Mucosa of gallbladder (tissue), 1 donor: ENCODE data around the gene NRG3. TPM values are rescaled to one million over a fixed set of nuclear protein-coding genes. Genes with fewer than 3 reads are reported as not detected.
"Not testable (repeated sequence)": the region's sequence is repeated elsewhere in the genome, so short reads cannot be mapped to it uniquely, and the experiment has no call there.

ENCODE experiments used
- DNase-seq: peaks from one replicate; pipeline ENCODE4 v3.0.0-alpha.2; 2020; ENCODE audit warnings: low spot score
- total RNA-seq: library from RNA; stranded (reverse); gene quantifications from one replicate; pipeline ENCODE4 v1.2.1, GENCODE V29; 2021
- donor health status: DM: no; HTN: no; CAD: no.

NRG3 gene
- total RNA-seq, 1 donor from 2014 or later, result 14.6 TPM

DNA sequence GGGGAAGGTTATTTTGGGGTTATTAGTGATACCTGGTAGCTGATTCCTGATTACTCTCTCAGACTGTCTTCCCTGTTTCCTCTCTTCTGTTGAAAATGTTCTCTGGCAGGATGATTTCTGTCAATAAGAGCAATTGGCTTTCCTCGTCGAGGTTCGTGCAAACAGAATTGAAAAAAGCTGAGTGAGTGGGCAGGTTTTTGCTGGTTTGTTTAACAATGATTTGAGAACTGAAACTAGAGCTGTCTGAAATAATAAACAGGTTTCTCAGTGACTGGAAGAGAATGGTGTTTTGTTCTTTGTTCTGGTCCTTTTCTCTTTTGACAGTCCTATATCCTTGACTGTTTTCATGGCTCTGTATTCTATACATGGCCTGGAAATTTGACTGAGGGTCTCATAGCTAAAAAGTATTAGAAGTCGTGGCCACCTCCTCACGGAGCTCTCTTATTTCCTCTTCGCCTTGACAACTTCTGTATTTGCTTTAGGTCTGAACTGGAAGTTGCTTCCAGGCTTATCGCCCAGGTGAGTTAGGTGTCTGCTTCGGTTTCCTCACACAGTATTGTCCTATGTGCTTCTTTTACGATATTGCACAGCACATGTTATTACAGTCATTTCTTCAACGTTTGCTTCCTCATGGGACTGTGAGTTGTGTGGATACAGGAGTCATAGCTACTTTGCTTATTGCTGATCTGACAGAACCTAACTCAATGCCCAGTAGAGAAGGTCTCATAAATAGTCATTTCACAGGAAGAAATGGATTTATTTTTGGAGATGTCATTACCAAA is 403.6 kb downstream of the NRG3 start:
- DNase-seq, result no peak

DNA sequence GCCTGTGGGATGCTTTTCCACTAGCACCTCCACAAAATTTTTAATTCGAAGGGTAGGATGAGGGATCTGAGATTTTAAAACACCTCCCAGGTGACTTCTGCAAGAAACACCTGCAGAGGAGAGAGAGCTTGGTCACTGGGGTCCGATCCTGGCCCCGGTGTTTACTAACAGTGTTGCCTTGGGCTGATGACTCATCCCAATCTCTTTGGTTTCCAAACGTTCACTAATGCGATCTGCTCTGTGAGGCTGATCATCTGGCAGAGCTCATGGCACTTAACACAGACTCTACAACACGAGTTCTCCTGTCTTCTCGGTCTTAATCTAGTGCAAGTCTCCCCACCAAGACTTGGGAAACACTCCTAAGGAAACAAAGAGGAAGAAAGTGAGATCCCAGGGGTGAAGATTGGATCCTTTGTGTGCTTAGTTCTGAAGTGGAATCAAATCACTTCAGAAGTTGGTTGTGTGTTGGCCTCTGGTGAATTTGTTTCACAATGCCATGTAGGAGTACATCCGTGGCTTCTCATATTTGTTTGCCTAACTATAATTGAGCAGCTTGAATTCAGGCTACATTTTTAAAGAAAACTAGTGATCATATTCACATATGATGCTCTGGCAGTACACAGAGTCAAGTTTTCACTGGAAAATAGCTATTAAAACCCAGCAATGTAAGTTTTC is 407.9 kb downstream of the NRG3 start:
- no peak for DNase-seq

DNA sequence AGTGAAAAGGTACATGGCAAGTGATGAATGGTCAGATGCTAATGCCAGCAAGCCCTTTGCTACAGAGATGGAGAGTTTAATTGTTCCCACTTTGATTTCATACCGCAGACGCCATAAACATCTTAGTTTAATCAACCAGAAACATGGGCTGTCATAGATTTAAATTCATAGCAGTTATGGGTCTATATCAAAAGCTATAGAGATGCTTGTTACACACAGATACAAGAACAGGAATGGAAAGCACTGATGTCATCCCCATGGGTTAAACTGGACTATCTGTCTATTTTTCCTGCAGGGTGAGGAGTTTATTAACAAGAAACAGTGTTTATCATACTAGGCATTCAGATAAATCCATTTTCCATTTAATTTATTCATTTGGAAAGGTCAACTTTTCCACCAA is 409.2 kb downstream of the NRG3 start:
- DNase-seq, result no peak

DNA sequence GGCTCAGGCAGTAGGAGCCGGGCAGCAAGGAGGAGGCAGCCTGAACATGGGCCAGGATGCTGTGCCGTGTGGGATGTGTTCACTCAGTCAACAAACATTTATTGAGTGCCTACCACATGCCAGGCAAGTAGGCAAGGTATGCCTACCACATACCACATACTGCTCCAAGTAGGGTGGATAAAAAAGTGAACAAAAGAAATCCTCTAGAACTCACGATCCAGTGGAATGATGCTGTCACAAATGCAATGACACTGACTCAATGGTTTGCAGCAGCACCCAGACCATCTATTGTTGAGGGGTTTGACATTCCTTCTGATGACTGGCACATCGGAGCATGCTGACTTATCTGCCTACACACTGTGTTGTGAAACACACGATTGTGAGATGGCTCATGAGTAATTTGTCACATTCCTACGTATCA is 413.5 kb downstream of the NRG3 start:
- no peak for DNase-seq

DNA sequence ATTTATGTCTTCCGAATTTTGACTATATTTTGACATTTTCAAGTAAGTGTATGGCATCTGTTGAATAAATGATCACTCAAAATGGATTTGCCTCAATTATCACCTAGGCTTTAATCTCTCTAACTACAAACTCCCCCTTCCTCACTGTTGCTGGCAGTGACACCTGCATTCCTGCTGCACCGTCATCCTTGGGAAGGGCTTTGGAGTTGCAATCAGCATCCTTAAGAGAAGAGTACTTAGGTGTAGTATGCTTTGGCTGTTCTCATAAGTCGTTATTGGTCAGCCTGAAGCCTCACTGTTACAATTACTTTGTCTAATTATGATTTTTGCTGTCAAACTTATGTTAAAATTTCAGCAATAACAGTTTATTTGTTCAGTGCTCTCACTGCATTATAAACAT is 415.0 kb downstream of the NRG3 start:
- no peak for DNase-seq

DNA sequence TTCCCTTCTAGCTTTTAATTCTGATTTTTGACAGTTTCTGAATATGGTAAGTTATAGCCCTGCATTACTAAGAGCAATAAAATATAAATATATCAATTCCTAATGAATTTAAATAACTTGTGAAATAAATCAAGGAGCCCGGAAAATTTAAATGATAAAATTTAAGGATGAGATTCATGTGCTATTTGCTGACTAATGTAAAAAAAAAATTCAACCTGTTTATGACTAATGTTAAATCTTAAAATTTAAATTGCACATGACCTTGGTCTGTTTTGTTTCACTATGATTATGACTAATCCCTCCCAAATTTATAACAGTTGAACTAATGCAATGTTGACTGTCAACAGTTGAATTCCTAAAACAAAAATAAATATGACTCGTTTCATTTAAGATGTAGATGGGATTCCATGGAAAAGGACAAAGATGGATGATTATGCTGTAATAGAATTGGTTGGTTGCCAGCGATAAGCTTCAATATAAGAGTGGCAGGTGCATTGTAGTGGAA is 419.9 kb downstream of the NRG3 start:
- no peak for DNase-seq

DNA sequence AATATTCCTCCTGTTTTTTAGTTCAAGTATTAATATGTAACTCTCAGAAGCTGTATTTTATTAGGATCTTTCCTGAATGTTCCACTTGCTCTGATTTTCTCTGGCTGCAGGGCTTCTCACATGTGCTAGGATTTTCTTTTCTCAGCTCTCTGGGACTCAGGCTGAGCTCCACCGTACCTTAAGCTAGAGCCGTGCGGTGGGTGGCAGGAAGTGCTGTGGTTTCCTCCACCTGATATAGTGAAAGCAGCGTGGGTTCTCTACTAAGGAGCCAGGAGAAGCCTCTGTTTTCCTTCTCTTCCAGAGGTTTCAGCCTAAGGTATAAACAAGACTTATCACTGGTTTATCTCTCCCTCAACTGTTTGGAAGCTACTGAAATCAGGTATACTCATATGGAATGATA is 433.6 kb downstream of the NRG3 start:
- no peak for DNase-seq

DNA sequence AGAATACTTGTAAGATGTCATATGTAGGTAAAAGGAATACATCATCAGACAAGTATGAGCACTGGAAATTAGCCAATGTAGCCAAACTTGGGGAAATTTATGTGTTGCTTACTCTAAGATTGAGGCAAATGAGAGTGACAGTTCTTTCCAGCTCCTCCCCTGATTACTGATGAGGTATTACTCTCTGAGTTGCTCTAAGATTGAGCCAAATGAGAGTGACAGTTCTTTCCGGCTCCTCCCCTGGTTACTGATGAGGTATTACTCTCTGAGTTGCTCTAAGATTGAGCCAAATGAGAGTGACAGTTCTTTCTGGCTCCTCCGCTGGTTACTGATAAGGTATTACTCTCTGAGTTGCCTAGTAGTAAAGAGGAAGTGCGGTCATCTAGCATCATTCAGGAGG is 435.8 kb downstream of the NRG3 start:
- DNase-seq, result no peak

DNA sequence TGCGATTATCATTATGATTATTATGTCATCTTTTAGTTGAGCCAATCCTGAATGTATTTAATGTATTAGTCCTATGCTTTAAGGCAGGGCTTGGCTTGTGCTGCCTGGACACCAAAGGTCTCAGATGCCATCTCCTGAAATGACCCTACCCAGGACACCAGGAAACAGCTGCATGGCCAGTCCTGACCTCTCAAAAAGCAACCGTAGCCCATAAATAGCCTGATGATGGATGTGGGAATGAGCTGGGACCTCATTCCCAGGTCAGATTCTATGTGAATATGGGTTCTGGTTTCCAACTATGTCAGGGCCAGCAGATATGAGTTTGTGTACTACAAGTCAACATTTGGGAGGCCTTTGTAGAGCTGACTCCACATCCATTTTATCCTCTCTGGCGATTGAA is 438.4 kb downstream of the NRG3 start:
- no peak for DNase-seq

DNA sequence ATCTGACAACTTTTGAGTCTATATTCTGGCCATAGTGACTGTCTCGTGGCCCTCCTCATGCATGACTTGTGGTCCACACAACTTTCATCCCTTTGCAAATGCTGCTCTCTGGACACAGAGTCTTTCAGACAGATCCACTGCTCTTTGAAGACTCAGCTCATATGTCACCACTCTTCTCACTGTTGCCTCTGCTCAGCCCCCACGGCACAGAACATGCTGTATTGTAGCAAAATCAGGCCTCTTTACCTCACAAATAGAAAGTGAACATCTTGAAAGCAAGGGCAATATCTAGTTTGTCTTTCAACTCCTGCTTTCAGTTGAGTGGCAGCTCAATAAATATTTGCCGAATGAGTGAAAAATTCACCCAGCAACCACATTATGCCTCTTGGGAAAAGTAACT is 443.5 kb downstream of the NRG3 start:
- DNase-seq, result no peak

DNA sequence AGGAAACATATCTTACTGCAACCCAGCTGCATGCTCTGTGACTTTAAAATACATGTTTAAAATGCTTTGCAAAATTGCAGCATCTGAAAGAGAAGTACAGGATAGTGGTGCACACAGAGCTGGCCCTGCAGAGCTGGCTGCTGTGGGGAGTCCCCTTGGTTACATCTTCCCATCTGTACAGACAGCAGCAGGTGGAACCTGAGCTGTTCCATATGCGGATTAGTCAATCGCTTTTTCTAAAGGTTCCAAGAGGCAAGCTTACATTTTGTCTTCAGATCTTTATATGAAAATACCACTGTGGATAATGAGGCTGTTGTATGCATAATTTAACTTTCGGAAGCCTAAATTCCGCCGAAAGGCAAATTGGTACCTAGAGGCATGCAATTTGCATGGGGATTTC is 444.1 kb downstream of the NRG3 start:
- no peak for DNase-seq

DNA sequence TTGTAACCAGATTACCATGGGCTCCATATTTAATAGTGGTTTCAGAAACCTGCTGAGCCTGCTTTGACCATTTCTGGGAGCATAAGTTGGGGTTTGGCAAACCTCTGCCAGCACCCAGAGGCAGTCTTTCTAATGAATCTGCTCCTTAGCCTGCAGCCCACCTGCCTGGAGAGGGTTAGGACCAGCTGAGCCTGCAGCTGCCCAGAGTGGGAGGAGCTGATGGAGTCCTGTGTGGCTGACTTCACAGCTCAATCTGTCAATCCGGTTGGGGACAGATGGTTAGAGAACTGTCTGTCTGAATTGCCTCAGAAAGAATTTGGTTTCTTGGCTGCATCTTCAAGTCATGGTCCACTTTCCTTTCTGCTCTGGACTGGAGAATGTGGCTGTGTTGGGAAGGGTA is 444.6 kb downstream of the NRG3 start:
- no peak for DNase-seq

DNA sequence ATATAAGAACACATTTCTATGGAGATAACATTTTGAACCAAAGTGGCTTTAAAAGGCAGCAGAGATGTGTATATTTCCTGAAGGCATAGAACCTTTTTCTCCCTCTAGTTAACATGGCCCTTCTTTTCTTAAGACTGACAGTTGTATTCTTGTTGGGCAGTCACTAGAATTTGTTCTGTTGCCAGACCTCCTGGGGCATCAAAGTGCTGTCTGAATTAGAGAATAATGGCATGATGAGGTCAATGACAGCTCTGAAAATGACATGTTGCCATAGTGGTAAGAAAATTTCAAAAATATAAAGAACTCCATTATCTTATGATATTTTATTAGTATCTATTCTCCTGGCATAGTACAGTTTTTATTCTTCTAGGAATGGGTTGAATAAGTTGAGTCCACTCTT is 446.7 kb downstream of the NRG3 start:
- DNase-seq, result no peak

DNA sequence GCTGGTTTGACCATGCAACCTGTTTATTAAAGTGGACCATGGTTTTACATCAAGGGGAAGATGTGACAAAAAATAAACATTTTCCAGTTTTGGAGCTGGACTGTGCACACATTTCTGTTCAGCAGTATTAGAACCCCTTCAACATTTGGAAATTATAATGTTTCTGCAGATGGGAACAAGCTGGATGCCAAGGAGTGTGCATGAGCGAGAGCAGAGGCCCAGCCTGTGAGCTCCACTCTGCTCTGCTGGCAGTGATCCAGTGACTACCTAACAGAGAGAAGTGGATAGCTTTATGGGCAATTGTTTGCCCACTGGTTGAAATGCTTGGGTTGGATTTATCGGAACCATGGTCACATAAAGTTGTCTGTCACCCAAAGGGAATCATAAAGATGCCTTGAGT is 456.7 kb downstream of the NRG3 start:
- no peak for DNase-seq

DNA sequence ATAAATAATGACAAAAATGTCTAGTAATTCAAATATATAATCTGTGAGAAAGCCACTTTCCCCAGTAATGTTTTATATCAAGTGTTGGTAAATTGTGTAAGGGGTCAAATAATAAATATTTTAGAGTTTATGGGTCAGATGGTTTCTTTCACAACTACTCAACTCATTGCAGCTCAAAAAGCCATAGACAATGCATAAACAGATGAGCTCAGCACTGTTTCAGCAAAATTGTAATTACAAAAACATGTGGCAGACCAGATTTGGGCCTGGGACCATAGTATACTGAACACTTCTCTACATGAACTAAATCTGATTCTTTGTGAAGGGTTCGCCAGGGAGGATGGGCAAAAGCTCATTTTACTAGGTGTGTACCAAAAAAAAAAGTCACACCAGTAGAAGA is 460.8 kb downstream of the NRG3 start:
- no peak for DNase-seq

DNA sequence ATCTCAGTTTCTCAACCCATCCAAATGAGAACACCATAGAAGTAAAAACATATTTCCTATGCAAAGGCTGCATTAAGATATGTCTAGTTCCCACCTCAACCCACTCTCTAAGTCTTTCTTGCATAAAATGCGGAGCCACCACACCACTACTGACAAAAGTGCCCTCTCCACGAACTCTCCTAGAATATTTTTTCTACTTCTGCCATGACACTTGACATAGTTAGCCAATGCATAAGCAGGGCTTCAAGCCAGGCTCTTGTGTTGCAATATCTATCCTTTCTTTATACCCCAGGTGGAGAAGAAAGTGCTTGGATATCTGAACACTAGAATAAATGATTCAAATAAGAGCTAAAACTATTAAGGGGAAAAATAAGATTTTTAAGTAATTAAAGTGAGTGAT is 465.2 kb downstream of the NRG3 start:
- DNase-seq, result no peak

DNA sequence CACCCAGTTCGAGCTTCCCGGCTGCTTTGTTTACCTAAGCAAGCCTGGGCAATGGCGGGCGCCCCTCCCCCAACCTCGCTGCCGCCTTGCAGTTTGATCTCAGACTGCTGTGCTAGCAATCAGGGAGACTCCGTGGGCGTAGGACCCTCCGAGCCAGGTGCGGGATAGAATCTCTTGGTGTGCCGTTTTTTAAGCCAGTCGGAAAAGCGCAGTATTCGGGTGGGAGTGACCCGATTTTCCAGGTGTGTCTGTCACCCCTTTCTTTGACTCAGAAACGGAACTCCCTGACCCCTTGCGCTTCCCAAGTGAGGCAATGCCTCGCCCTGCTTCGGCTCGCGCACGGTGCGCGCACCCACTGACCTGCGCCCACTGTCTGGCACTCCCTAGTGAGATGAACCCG is 474.6 kb downstream of the NRG3 start:
- not testable (repeated sequence) for DNase-seq

DNA sequence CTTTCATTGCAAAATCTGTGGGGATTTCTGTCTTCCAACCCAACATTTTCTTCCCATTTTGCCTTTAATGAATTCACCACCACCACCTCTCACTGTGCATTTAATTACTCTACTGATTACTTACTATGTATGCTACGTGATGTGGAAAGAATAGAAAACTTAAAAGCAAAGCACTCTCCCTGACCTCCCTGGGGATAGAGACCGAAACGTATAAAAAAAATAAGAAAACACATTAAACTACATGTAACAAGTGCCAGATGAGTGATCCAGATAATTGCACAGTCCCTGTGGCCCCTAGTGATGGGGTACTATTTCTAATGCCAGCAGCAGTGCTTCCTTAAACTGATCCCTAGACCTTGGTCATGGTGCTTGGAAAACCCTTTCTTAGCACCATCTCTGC is 478.4 kb downstream of the NRG3 start:
- DNase-seq, result no peak

DNA sequence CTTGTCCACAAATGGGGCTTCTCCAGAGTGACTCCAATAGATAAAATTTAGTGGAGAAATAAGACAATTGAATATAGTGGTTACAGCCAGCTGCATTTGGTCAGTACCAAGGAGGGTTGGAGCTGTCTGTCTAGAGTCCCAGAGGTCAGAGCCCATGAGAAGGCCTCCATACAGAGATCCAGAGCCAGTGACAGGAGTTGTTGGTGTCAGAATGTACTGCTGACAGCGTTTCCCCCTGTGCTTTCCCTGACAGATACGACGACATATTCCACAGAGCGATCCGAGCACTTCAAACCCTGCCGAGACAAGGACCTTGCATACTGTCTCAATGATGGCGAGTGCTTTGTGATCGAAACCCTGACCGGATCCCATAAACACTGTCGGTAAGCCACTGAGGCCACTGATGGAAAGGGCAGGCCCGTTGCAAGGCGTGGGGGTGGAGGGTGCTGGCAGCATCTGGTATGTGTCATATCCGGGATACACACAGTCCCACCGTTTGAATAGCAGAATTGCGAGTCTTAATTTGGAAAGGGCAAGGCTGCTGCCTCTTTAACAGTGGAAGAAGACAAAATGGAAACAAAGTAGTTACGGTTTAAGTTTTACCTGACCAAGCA is 483.6 kb downstream of the NRG3 start:
- DNase-seq, result no peak

DNA sequence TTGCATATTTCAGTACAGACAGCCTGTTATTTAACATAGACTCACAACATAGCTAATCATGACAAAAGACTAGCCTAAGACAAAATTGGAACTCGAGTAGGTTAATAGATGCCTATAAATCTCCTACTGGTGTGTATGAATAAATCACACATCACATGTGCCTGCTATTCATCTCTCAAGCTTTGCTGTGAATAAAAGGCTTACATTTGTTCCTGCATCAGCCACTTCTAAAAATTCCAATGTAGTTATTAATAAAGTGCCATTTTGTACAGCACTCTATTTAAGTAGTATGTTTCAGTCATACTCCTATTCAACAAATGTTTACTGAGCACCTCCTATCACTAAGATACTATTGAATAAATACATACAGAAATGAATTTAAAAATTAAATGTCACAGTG is 486.3 kb downstream of the NRG3 start:
- DNase-seq, result no peak

DNA sequence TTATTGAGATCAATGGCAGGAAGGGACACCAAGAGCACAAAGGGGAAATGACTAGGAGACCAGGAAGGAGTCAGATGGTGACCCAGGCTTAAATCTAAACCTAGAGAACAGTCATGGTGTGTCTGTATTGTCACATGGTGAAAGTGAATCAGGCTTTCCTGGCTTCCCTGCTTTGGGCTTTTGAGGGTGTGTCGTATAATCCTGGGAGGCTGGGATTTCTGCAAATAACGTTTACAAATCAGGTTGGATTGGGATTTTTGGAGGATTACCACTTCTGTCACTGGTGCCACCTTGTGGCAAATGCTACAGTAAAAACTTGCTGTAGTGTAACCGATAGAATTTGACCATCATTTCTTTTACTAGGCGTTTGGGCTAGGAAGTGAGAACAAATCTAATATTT is 502.6 kb downstream of the NRG3 start:
- DNase-seq, result no peak

DNA sequence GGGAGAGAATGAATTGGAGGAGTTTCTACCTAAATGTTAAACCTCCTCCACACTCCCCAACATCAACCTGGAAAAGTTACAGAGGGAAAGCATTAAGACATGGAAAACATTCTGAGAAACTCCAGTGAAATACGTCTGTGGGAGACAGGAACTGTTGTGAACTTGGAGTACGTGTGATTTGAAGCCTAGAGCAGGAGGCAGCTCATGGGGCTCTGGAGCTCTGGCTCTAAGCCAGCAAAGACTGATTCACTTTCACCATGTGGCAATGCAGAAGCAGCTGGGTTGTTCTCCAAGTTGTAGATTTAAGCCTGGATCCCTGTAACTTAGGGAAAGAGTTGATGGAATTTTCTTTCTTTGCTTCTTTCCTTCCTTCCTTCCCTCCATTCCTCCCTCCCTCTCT is 503.2 kb downstream of the NRG3 start:
- DNase-seq, result peak; percentile 29

DNA sequence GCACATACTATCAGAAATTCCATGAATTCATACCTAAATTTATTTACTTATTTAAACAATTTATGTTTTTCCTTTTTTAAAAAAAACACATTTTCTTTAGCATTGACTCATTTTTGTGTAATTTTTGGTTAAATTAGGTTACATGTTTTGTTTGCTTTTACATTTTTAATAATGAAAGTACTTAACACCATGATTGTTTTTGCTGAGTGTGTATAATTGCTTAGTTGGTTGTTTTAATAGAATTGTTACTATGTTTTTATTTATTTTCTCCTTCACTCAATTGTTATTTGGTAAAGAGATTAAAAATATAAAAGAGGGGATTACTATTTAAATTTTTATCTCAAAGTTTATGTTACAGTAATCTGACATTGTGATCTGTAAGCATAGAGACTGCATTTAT is 508.4 kb downstream of the NRG3 start:
- DNase-seq, result no peak
